Neural crest cell (in vitro differentiated cells): ENCODE data around the gene TMEM72. TPM values are rescaled to one million over a fixed set of nuclear protein-coding genes. Genes with fewer than 3 reads are reported as not detected.
A peak's percentile ranks its signal among the peaks of the same experiment; 100 is the strongest.

Experiments
- DNase-seq: peaks from one replicate; pipeline ENCODE4 v3.0.0; 2021; ENCODE audit warnings: low read depth, mixed read lengths, low spot score
- H3K27ac Mint-ChIP-seq: one replicate; pipeline ENCODE4 v1.8.0; 2021; ENCODE audit warnings: mild to moderate bottlenecking, mixed read lengths; ENCODE audit not compliant: unreplicated experiment
- H3K27me3 Mint-ChIP-seq: 2 replicates; pipeline ENCODE4 v1.8.0; 2021; ENCODE audit warnings: low read depth, mild to moderate bottlenecking, mixed read lengths
- H3K36me3 Mint-ChIP-seq: 2 replicates; pipeline ENCODE4 v1.8.0; 2021; ENCODE audit warnings: low read depth, mild to moderate bottlenecking, mixed read lengths
- H3K4me1 Mint-ChIP-seq: 2 replicates; pipeline ENCODE4 v1.8.0; 2021; ENCODE audit warnings: mixed read lengths
- H3K4me3 Mint-ChIP-seq: one replicate; pipeline ENCODE4 v1.8.0; 2021; ENCODE audit warnings: mild to moderate bottlenecking, mixed read lengths
- H3K9me3 Mint-ChIP-seq: 2 replicates; pipeline ENCODE4 v1.8.0; 2021; ENCODE audit warnings: mixed read lengths
- CTCF ChIP-seq: fragments of 200-600 bp; sonication (generic); conservative IDR thresholded peaks from 2 replicates; pipeline ENCODE4 v1.5.0; 2021; ENCODE audit warnings: antibody characterized with exemption, mild to moderate bottlenecking
- total RNA-seq: library from RNA; stranded (reverse); gene quantifications from 2 replicates; pipeline ENCODE4 v1.2.1, GENCODE V29; 2021

TMEM72 gene
- total RNA-seq, 1 donor from 2014 or later: not detected

DNA sequence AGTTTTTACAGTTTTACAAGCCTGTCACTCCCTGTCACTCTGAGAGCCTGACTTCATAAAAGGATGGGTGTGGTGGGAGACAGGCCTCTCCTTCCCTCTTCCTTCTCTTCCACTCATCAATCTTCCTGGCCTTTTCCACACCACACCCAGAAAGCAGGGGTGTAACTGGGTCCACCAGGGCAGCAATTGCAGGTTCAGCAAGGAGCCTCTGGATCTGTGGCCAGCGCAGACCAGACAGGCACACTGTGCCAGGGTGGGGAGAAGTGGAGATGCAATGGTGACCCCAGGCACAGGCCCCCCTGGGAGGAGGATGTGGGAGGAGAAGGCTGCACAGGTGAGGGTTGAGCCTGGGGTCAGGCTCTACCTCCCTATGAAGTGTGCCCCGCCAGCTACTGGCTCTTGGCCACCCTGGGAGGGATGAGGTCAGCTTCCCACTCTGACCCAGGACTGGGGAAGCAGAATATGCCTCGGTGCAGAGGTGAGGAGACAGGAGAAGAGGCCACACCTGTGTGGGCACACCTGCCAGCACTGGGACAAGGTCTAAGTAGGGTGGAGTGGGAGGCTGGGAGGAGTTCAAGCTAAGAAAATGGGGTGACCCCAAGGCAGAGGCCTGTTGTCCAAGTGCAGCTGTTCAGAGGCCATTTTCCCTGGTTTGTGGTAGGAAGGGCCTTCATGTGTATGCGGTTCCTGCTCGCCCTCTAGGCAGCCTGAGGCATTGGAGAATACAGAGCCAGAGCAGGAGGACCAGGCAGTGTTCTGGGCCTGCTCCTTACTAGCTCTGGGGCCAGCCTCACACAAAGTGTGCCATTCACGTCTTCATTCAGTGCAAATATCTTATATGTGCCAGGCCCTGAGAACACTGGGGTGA lies 20.2 kb upstream of the TMEM72 start:
- no peaks in the 10 kb centered on the region for H3K27me3 Mint-ChIP-seq
- peaks cover 17% of the 10 kb centered on the region for H3K4me1 Mint-ChIP-seq
- H3K36me3 Mint-ChIP-seq: no peaks in the 10 kb centered on the region
- DNase-seq: no peak
- H3K27ac Mint-ChIP-seq: peak overlapping the region; percentile 88
- TF ChIP-seq CTCF: no peak
- no peaks in the 10 kb centered on the region for H3K9me3 Mint-ChIP-seq
- H3K4me3 Mint-ChIP-seq: no peak overlapping the region

GRCh38 chr10:44891721-44892120 lies 19.4 kb upstream of the TMEM72 start:
- TF ChIP-seq CTCF: no peak

DNA sequence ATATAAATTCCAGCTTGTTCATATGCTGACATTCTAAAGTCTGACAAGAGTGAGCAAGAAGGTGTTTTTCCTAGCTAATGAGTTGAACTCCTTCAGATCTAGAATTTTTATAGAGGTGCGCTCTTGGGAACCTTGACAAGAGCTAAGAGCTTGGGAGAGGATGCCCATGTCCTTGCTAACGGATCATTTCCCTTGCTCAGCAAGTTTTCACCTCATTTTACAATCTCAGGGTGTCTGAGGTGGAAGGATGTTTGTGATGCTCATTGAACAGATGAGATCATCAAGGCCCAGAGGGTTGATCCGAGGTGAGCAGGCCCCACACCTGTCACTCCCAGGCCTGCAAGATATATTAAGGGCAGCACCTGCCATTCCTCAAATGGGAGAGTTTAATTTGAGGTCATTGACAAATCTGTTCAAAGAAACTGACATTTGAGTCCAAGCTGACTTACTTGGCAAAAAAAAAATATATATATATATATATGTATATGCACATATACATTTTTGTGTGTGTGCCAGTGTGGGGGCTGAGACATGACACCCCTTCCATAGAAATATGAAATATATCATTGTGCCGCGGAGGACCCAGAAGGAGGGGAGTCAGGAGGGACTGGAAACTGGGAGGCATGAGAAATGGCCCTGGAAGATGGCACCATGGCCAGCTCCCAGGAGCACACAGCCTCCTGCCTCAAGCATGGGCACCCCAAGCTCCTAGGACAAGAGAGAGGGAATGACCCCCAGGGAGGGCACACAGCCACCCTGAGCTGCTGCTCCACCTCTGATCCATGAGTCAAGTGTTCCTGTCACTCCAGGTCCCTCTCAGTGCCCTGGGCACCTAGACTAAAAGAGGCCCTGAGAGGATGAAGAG lies 17.3 kb upstream of the TMEM72 start:
- no peak overlapping the region for H3K27ac Mint-ChIP-seq
- peaks cover 14% of the 10 kb centered on the region for H3K4me1 Mint-ChIP-seq
- H3K36me3 Mint-ChIP-seq: no peaks in the 10 kb centered on the region
- no peaks in the 10 kb centered on the region for H3K9me3 Mint-ChIP-seq
- DNase-seq: no peak
- TF ChIP-seq CTCF: no peak
- no peaks in the 10 kb centered on the region for H3K27me3 Mint-ChIP-seq
- no peak overlapping the region for H3K4me3 Mint-ChIP-seq

More at GRCh38 chr10:44891721-44892120, 19.4 kb upstream of the TMEM72 start:
- DNase-seq: no peak
- Mint-ChIP-seq H3K4me1 (peaks cover 10% of the 10 kb centered on the region), H3K9me3 (no peaks in the 10 kb centered on the region), H3K27me3 (no peaks in the 10 kb centered on the region), H3K27ac (no peak overlapping the region), H3K4me3 (no peak overlapping the region), H3K36me3 (no peaks in the 10 kb centered on the region)

DNA sequence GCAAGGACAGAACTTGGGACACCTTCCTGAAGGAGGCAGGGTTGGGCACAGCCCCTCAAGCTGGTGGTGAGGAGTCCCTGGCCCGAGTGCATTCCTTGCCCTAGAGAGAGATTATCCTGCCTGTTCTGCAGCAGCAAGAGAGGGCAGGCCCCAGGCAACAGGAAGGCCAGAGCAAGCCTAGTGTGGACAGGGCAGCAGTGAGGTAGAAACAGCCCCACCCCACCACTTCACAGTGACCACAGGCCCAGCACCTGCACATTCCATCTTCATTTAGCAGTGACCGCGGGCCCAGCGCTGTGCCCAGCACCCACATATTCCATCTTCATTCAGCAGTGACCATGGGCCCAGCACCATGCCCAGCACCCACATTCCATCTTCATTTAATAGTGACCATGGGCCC lies 16.4 kb upstream of the TMEM72 start:
- Mint-ChIP-seq H3K36me3 (no peaks in the 10 kb centered on the region), H3K27ac (no peak overlapping the region), H3K9me3 (no peaks in the 10 kb centered on the region), H3K4me1 (peaks cover 22% of the 10 kb centered on the region), H3K27me3 (no peaks in the 10 kb centered on the region), H3K4me3 (no peak overlapping the region)
- DNase-seq: no peak
- no peak for TF ChIP-seq CTCF

- TF ChIP-seq CTCF: no peak
- no peak for DNase-seq
- Mint-ChIP-seq H3K4me1 (peaks cover 22% of the 10 kb centered on the region), H3K9me3 (no peaks in the 10 kb centered on the region), H3K36me3 (no peaks in the 10 kb centered on the region), H3K4me3 (no peak overlapping the region), H3K27me3 (no peaks in the 10 kb centered on the region), H3K27ac (no peak overlapping the region)
Observed at GRCh38 chr10:44895280-44895679, 15.9 kb upstream of the TMEM72 start.
